Activated CD4-positive, alpha-beta T cell treated with anti-CD3 and anti-CD28 coated beads, Interleukin-2, amount 50 U/mL, for 48 hours (primary cell): ENCODE measurements around the gene SPATA31A7.
"Not testable (repeated sequence)": the region's sequence is repeated elsewhere in the genome, so short reads cannot be mapped to it uniquely, and the experiment has no call there.

Source experiments
- DNase-seq, 2 experiments: peaks; one replicate each; pipeline ENCODE4 v3.0.0-alpha.2; 2020

The SPATA31A7 gene

DNA sequence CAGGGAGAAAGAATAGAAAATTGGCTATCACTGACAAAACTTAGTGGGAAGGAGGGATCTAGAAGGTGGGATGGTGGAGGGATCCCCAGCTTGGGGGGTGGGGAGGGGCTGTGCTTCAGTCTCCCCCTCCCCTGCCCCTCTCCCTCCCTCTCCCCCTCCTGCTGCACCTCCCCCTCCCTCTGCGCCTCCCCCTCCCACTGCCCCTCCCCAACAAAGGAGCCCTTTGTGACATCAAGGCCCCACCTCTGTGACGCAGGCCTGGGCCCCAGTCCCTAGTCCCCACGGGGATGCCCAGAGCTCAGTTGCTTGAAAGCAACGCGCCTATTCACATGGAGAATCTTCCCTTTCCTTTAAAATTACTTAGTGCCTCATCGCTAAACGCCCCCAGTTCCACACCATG is at the start of gene SPATA31A7:
Gene SPATA31A7 (plus strand): TSS at position 301 of the 400 bp plus-strand sequence. CDS start 29 bp downstream, at position 330.
- not testable (repeated sequence) for DNase-seq

DNA sequence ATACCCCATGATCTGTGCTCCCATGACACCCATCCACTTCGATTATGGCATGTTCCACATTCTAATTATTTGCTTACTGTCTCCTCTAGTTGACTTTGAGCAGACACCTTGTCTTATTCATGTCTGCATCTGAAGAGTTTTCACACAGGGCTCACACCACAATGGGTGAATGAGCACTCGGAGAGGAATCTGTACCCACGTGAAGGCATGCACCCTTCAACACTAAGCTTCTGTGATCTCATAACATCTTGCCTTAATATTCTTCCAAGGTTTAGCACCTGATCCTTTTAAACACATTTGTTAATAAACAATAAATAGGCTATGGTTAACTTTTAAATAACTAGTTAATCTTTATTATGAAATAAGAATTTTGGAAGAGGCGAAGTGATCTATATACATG is 36.6 kb downstream of the SPATA31A7 start:
- not testable (repeated sequence) for DNase-seq
